ENCODE data around the gene LRGUK. TPM values are rescaled to one million over a fixed set of nuclear protein-coding genes. Genes with fewer than 3 reads are reported as not detected.

Gene LRGUK
- total and polyA plus RNA-seq, 10 donors = 0.26 to 1.8 (median 1.2) TPM; not detected in 1

- peaks cover 7 to 94% (median 66%) of the 10 kb centered on the region in 6 donors for H3K36me3 ChIP-seq
- no peak overlapping the region for H3K4me3 ChIP-seq
These were observed 170.3 kb downstream of the LRGUK start for GRCh38 chr7:134297489-134297888.

GRCh38 chr7:134298902-134299683 is 172.0 kb downstream of the LRGUK start:
- Histone ChIP-seq H3K9me3 (no peaks in the 10 kb centered on the region), H3K4me3 (no peak overlapping the region), H3K4me1 (no peaks in the 10 kb centered on the region), H3K27ac (no peak overlapping the region), H3K27me3 (replicated peaks in 1 of 7) (no peaks in the 10 kb centered on the region), H3K36me3 (peaks cover 7 to 100% (median 61%) of the 10 kb centered on the region in 6 donors)
- intact Hi-C loops (cut with DNase I; ENCODE audit: low total_unique reads) = no loop called here
- WGBS, 5 donors = 77 to 87% (median 82%) methylated on average over 10 of the region's 10 CpGs
- TF ChIP-seq POLR2A (IDR thresholded peaks at IDR 0.05) (no peak), POLR2AphosphoS5 (IDR thresholded peaks at IDR 0.05) (no peak), CTCF (IDR thresholded peaks at IDR 0.05 in 8 of 11, conservative IDR thresholded peaks at IDR 0.05 in 3 of 11) (no peak)
- no peak for DNase-seq

More at GRCh38 chr7:134297489-134297888, 170.3 kb downstream of the LRGUK start:
- TF ChIP-seq CTCF (IDR thresholded peaks at IDR 0.05 in 8 of 11, conservative IDR thresholded peaks at IDR 0.05 in 3 of 11) (no peak), POLR2A (IDR thresholded peaks at IDR 0.05) (no peak), POLR2AphosphoS5 (IDR thresholded peaks at IDR 0.05) (no peak)
- intact Hi-C loops (cut with DNase I; ENCODE audit: low total_unique reads) = no loop called here
- Histone ChIP-seq H3K4me1 (peaks cover 0 to 11% (median 4%) of the 10 kb centered on the region in 6 donors), H3K27me3 (replicated peaks in 1 of 7) (no peaks in the 10 kb centered on the region), H3K27ac (no peak overlapping the region), H3K9me3 (no peaks in the 10 kb centered on the region)
- 90 to 99% (median 92%) methylated on average over 2 of the region's 2 CpGs for WGBS, 5 donors
- no peak for DNase-seq

GRCh38 chr7:134300988-134301387 is 173.8 kb downstream of the LRGUK start:
- WGBS, 5 donors = 90 to 96% (median 95%) methylated on average over 2 of the region's 2 CpGs
- TF ChIP-seq POLR2AphosphoS5 (IDR thresholded peaks at IDR 0.05) = no peak
- no peak for TF ChIP-seq POLR2A (IDR thresholded peaks at IDR 0.05)
- TF ChIP-seq CTCF (IDR thresholded peaks at IDR 0.05 in 8 of 11, conservative IDR thresholded peaks at IDR 0.05 in 3 of 11) = no peak
- H3K27ac ChIP-seq = no peak overlapping the region
- no peak for DNase-seq
- no peaks in the 10 kb centered on the region for H3K9me3 ChIP-seq
- H3K4me1 ChIP-seq = no peaks in the 10 kb centered on the region
- intact Hi-C loops (cut with DNase I; ENCODE audit: low total_unique reads) = no loop called here
- peaks cover 4 to 100% (median 50%) of the 10 kb centered on the region in 6 donors for H3K36me3 ChIP-seq
- H3K27me3 ChIP-seq (replicated peaks in 1 of 7) = no peaks in the 10 kb centered on the region
- H3K4me3 ChIP-seq = no peak overlapping the region

GRCh38 chr7:134301592-134301991 is 174.5 kb downstream of the LRGUK start:
- Histone ChIP-seq H3K9me3 (no peaks in the 10 kb centered on the region), H3K4me1 (no peaks in the 10 kb centered on the region), H3K4me3 (no peak overlapping the region), H3K27me3 (replicated peaks in 1 of 7) (no peaks in the 10 kb centered on the region), H3K27ac (no peak overlapping the region), H3K36me3 (peaks cover 4 to 100% (median 47%) of the 10 kb centered on the region in 6 donors)
- TF ChIP-seq POLR2A (IDR thresholded peaks at IDR 0.05) (no peak), POLR2AphosphoS5 (IDR thresholded peaks at IDR 0.05) (no peak), CTCF (IDR thresholded peaks at IDR 0.05 in 8 of 11, conservative IDR thresholded peaks at IDR 0.05 in 3 of 11) (no peak)
- no peak for DNase-seq
- WGBS, 5 donors = 80 to 97% (median 88%) methylated on average over 3 of the region's 3 CpGs
- intact Hi-C loops (cut with DNase I; ENCODE audit: low total_unique reads) = no loop called here

All from spleen (tissue), 11 donors.